Measurements from ENCODE around the gene LDB3. TPM values are rescaled to one million over a fixed set of nuclear protein-coding genes. Genes with fewer than 3 reads are reported as not detected.

The LDB3 gene
- total and polyA plus RNA-seq, 2 experiments from 2014 or later = 0.05 to 0.11 TPM

DNA sequence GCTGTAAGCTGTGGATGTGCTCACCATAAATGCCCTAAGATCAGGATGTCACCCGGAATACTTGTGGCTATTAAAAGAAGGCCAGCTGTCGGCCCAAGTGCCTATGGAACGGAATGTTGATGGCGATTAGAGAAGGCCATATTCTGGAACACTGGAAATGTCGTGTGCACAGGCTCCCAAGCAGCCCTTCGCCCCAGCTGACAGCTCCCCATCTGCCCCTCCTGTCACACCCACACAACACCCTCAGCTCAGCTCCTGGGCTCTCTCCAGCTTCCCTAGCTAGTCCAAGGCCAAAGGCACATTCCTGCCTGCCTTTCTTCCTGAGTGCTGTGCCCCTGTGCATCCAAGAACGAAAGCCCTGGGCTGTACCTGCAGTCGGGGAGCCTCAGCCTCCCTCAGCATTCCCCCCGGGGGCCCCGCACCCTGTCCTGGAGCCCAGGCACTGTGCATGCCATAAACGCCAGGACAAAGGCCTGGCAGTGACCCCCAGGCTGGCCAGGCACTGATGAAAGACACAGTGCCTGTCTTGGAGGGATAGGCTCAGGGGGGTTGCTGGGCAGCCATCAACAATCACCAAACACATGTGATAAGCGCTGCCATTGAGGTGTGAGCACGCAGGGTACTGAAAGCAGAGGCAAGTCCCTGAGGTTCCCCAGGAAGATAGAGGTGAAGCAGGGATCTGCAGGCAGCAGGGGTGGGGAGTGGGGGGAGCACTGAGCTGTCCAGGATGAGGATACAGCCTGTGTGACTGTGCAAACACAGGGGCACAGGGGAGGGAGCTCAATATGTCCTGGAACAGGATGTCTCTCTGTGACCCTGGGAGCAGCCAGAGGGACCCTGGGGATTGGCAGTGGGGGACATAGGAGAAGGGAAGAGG lies 3.7 kb upstream of the LDB3 start:
- no peak for DNase-seq
- H3K9me3 ChIP-seq (ENCODE audit: low read depth) = no peaks in the 10 kb centered on the region
- H3K27ac ChIP-seq = no peak overlapping the region
- H3K79me2 ChIP-seq (ENCODE audit: insufficient read depth) = no peaks in the 10 kb centered on the region
- H3K9me2 ChIP-seq (ENCODE audit: insufficient read depth) = no peaks in the 10 kb centered on the region
- H2AFZ ChIP-seq = no peak overlapping the region
- H3K4me1 ChIP-seq (ENCODE audit: insufficient read depth) = no peaks in the 10 kb centered on the region
- H3K4me2 ChIP-seq (ENCODE audit: unreplicated experiment) = no peak overlapping the region
- H3K27me3 ChIP-seq (replicated peaks; ENCODE audit: insufficient read depth) = no peaks in the 10 kb centered on the region
- TF ChIP-seq EZH2phosphoT487 (IDR thresholded peaks at IDR 0.05; ENCODE audit: insufficient read depth, low read depth) = no peak
- TF ChIP-seq EZH2 (IDR thresholded peaks at IDR 0.05; ENCODE audit: insufficient read depth, poor library complexity, severe bottlenecking) = no peak
- H3F3A ChIP-seq (ENCODE audit: insufficient read depth) = no peaks in the 10 kb centered on the region
- no peaks in the 10 kb centered on the region for H4K20me1 ChIP-seq (ENCODE audit: insufficient read depth)
- in situ Hi-C loops (cut with MboI) = no loop called here
- H3K4me3 ChIP-seq = no peak overlapping the region
- 63 to 66% methylated on average over 13 of the region's 13 CpGs for WGBS, 2 experiments (ENCODE audit: low coverage in 1 of 2, low lambda C conversion rate in 2 of 2, missing lambda C conversion rate in 2 of 2)
- no peaks in the 10 kb centered on the region for H3K36me3 ChIP-seq (ENCODE audit: low read depth)
- H3K9ac ChIP-seq = no peak overlapping the region

DNA sequence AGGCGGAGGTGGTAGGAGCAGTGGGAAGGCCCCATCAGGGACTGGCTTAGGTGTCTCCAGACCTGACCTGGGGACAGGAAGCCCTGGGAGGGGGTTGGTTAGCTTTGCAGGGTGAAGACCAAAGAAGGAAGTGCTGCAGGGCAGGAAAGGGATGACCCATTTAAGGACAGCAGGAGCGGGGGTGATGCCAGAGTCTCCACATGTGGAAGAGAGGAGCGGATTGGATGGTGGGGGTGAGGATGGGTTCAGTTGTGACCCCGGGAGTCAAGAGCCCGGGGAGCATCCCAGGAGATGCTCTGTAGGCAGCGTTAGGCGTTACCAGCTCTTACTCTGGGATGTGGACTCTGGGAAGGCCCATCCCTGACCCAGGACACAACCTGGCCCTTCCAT lies 3.1 kb upstream of the LDB3 start:
- whole genome bisulfite sequencing, 2 experiments (ENCODE audit: low coverage in 1 of 2, low lambda C conversion rate in 2 of 2, missing lambda C conversion rate in 2 of 2) = 64 to 82% methylated on average over 7 of the region's 7 CpGs
- Histone ChIP-seq H3K9me2 (ENCODE audit: insufficient read depth) (no peaks in the 10 kb centered on the region), H3K27ac (no peak overlapping the region), H3K4me1 (ENCODE audit: insufficient read depth) (no peaks in the 10 kb centered on the region), H3F3A (ENCODE audit: insufficient read depth) (no peaks in the 10 kb centered on the region), H3K36me3 (ENCODE audit: low read depth) (no peaks in the 10 kb centered on the region), H3K4me2 (ENCODE audit: unreplicated experiment) (no peak overlapping the region), H2AFZ (no peak overlapping the region), H4K20me1 (ENCODE audit: insufficient read depth) (no peaks in the 10 kb centered on the region), H3K9me3 (ENCODE audit: low read depth) (no peaks in the 10 kb centered on the region), H3K4me3 (no peak overlapping the region), H3K79me2 (ENCODE audit: insufficient read depth) (no peaks in the 10 kb centered on the region), H3K27me3 (replicated peaks; ENCODE audit: insufficient read depth) (no peaks in the 10 kb centered on the region), H3K9ac (no peak overlapping the region)
- TF ChIP-seq EZH2phosphoT487 (IDR thresholded peaks at IDR 0.05; ENCODE audit: insufficient read depth, low read depth) (no peak), EZH2 (IDR thresholded peaks at IDR 0.05; ENCODE audit: insufficient read depth, poor library complexity, severe bottlenecking) (no peak)
- no peak for DNase-seq
- in situ Hi-C loops (cut with MboI) = no loop called here

- Histone ChIP-seq H3K9me2 (ENCODE audit: insufficient read depth) (no peaks in the 10 kb centered on the region), H3K27ac (no peak overlapping the region), H3K4me2 (ENCODE audit: unreplicated experiment) (no peak overlapping the region), H3K27me3 (replicated peaks; ENCODE audit: insufficient read depth) (no peaks in the 10 kb centered on the region), H3K9ac (no peak overlapping the region), H3K36me3 (ENCODE audit: low read depth) (no peaks in the 10 kb centered on the region), H3K4me1 (ENCODE audit: insufficient read depth) (no peaks in the 10 kb centered on the region), H2AFZ (no peak overlapping the region), H3K4me3 (no peak overlapping the region), H3K79me2 (ENCODE audit: insufficient read depth) (no peaks in the 10 kb centered on the region), H3K9me3 (ENCODE audit: low read depth) (no peaks in the 10 kb centered on the region), H3F3A (ENCODE audit: insufficient read depth) (no peaks in the 10 kb centered on the region), H4K20me1 (ENCODE audit: insufficient read depth) (no peaks in the 10 kb centered on the region)
- in situ Hi-C loops (cut with MboI) = no loop called here
- TF ChIP-seq EZH2 (IDR thresholded peaks at IDR 0.05; ENCODE audit: insufficient read depth, poor library complexity, severe bottlenecking) (no peak), EZH2phosphoT487 (IDR thresholded peaks at IDR 0.05; ENCODE audit: insufficient read depth, low read depth) (no peak)
- DNase-seq = no peak
- 64 to 72% methylated on average over 12 of the region's 12 CpGs for WGBS, 2 experiments (ENCODE audit: low coverage in 1 of 2, low lambda C conversion rate in 2 of 2, missing lambda C conversion rate in 2 of 2)
Measured at GRCh38 chr10:86665868-86666267, 2.4 kb upstream of the LDB3 start.

DNA sequence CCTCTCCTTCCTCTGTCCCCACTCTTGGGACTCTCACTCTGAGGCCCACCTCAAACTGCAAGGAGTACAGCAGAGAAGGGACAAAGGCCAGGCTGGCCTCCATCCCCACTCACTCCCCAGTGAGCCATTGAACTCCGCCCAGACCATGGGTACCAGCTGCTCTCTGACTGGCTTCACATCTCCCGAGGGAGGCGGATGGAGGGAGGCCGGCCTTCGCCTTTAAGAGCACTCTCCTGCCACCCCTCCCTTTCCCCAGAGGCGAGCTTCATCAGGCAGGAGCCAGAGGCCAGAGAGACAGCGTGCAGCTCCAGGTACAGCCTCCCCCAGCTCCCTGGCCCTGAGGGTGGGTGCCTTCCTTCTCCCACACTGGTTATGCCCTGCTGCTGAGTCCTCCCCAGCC lies 1.8 kb upstream of the LDB3 start:
- DNase-seq = no peak
- Histone ChIP-seq H3K4me1 (ENCODE audit: insufficient read depth) (no peaks in the 10 kb centered on the region), H3K4me3 (no peak overlapping the region), H3F3A (ENCODE audit: insufficient read depth) (no peaks in the 10 kb centered on the region), H3K9me2 (ENCODE audit: insufficient read depth) (no peaks in the 10 kb centered on the region), H3K36me3 (ENCODE audit: low read depth) (no peaks in the 10 kb centered on the region), H2AFZ (no peak overlapping the region), H3K4me2 (ENCODE audit: unreplicated experiment) (no peak overlapping the region), H3K9me3 (ENCODE audit: low read depth) (no peaks in the 10 kb centered on the region), H3K79me2 (ENCODE audit: insufficient read depth) (no peaks in the 10 kb centered on the region), H4K20me1 (ENCODE audit: insufficient read depth) (no peaks in the 10 kb centered on the region), H3K27ac (no peak overlapping the region), H3K9ac (no peak overlapping the region), H3K27me3 (replicated peaks; ENCODE audit: insufficient read depth) (no peaks in the 10 kb centered on the region)
- 86 to 89% methylated on average over 7 of the region's 7 CpGs for WGBS, 2 experiments (ENCODE audit: low coverage in 1 of 2, low lambda C conversion rate in 2 of 2, missing lambda C conversion rate in 2 of 2)
- TF ChIP-seq EZH2phosphoT487 (IDR thresholded peaks at IDR 0.05; ENCODE audit: insufficient read depth, low read depth) (no peak), EZH2 (IDR thresholded peaks at IDR 0.05; ENCODE audit: insufficient read depth, poor library complexity, severe bottlenecking) (no peak)
- in situ Hi-C loops (cut with MboI) = no loop called here
